MCF 10A (cell line): Measurements from ENCODE around the gene PTGFRN. TPM values are rescaled to one million over a fixed set of nuclear protein-coding genes. Genes with fewer than 3 reads are reported as not detected.

Source experiments
- BruUV-seq: library from RNA; stranded (reverse); fragments of 400-500 nt; replicated peaks from 2 replicates; lab custom pipeline; 2021; lab: Mats Ljungman, UMichigan
- CTCF ChIA-PET: fragments of 300-600 bp; sonication (Branson Sonifier 250); formaldehyde crosslinking; extraction: SDS; loops from one replicate; lab custom pipeline; 2021; ENCODE audit warnings: antibody characterized with exemption, inconsistent platforms; lab: Yijun Ruan, JAX
- POLR2A ChIA-PET: fragments of 300-600, 350-650 bp; sonication (Branson Sonifier 250); formaldehyde crosslinking; extraction: SDS; loops from one replicate; lab custom pipeline; 2020; ENCODE audit warnings: antibody characterized with exemption, inconsistent platforms; lab: Yijun Ruan, JAX
- DNase-seq: peaks from one replicate; pipeline ENCODE4 v3.0.0-alpha.2; 2018; ENCODE audit not compliant: unreplicated experiment
- H3K27ac Mint-ChIP-seq: one replicate; pipeline ENCODE4 v1.8.0; 2022; ENCODE audit warnings: mild to moderate bottlenecking, low read depth, mixed read lengths; ENCODE audit not compliant: unreplicated experiment
- H3K27me3 Mint-ChIP-seq: one replicate; pipeline ENCODE4 v1.8.0; 2022; ENCODE audit warnings: mixed read lengths; ENCODE audit not compliant: insufficient read depth, unreplicated experiment
- H3K36me3 Mint-ChIP-seq: one replicate; pipeline ENCODE4 v1.8.0; 2022; ENCODE audit warnings: mild to moderate bottlenecking, moderate library complexity, mixed read lengths; ENCODE audit not compliant: insufficient read depth, unreplicated experiment
- H3K4me1 Mint-ChIP-seq: one replicate; pipeline ENCODE4 v1.8.0; 2022; ENCODE audit warnings: mixed read lengths; ENCODE audit not compliant: insufficient read depth, unreplicated experiment
- H3K4me3 Mint-ChIP-seq: one replicate; pipeline ENCODE4 v1.8.0; 2022; ENCODE audit warnings: mild to moderate bottlenecking, moderate library complexity, mixed read lengths; ENCODE audit not compliant: unreplicated experiment
- H3K9me3 Mint-ChIP-seq: one replicate; pipeline ENCODE4 v1.8.0; 2022; ENCODE audit warnings: mixed read lengths; ENCODE audit not compliant: unreplicated experiment
- intact Hi-C: fragments of 100-400 bp; cut with micrococcal nuclease; formaldehyde crosslinking; loops from 2 replicates; pipeline ENCODE4 v1.14.1; 2022
- total RNA-seq: library from RNA; stranded (reverse); gene quantifications from 2 replicates; pipeline ENCODE4 v1.2.3, GENCODE V29; 2022
- TF ChIP-seq, protein P1 (sequence below): fragments of 200-600 bp; IDR thresholded peaks from one replicate; pipeline ENCODE4 v1.8.0; 2022; ENCODE audit warnings: antibody characterized with exemption, mild to moderate bottlenecking; ENCODE audit not compliant: unreplicated experiment

The PTGFRN gene
- total RNA-seq, 1 experiment from 2014 or later = 45.2 TPM

DNA sequence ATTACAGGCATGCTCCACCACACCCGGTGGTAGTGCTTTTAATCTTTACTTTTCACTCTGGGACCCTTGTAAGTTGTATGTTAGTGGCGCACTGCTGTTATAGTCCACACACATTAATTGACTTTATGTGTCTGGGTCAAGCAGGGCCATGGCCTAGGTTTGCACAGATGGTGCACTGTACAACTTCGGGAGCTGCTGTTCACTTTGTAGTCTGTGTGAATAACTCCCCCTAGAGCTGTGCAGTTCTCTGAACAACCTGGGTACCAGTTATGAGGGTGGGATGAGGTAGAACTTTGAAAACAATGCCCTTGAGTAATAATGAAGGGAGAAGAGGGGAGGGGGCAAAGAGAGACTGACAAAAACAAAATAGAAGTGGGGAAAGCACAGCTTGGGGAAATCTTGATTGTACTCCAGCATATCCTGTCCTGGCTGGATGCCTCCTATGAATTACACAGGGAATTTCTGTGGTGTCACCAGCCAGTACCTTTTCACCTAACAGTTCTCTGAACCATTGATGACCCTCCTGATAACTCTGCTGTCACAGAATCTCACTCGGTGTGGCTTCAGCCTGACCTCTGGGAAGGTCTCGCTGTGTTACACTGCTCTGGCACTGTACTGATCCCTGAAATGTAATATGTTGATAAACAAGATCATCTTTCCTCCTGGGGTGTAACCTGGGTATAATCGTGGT lies 2.2 kb downstream of the PTGFRN start:
- ChIA-PET POLR2A (interaction anchor here (0.6 to 4.0 kb wide), 7 partner anchors 9 to 200 kb away, joined by 3 to 38 read pairs (median 21); partner anchors contain the start of gene TTF2), CTCF (interaction anchor here (0.6 to 2.2 kb wide), 9 partner anchors 9 to 337 kb away, joined by 3 to 8 read pairs (median 3); no protein-coding TSS in a partner anchor)
- Mint-ChIP-seq H3K27ac (no peak overlapping the region), H3K4me3 (no peak overlapping the region), H3K9me3 (no peaks in the 10 kb centered on the region), H3K27me3 (no peaks in the 10 kb centered on the region), H3K36me3 (no peaks in the 10 kb centered on the region), H3K4me1 (peaks cover 26% of the 10 kb centered on the region)
- intact Hi-C loops = loop anchor here (5.0 to 10.0 kb wide), 2 partner anchors 143 to 340 kb away; partner anchors contain the start of gene CD58
- TF ChIP-seq, protein P1, sequence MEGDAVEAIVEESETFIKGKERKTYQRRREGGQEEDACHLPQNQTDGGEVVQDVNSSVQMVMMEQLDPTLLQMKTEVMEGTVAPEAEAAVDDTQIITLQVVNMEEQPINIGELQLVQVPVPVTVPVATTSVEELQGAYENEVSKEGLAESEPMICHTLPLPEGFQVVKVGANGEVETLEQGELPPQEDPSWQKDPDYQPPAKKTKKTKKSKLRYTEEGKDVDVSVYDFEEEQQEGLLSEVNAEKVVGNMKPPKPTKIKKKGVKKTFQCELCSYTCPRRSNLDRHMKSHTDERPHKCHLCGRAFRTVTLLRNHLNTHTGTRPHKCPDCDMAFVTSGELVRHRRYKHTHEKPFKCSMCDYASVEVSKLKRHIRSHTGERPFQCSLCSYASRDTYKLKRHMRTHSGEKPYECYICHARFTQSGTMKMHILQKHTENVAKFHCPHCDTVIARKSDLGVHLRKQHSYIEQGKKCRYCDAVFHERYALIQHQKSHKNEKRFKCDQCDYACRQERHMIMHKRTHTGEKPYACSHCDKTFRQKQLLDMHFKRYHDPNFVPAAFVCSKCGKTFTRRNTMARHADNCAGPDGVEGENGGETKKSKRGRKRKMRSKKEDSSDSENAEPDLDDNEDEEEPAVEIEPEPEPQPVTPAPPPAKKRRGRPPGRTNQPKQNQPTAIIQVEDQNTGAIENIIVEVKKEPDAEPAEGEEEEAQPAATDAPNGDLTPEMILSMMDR = no peak
- no TSS peak for BruUV-seq
- no peak for DNase-seq

DNA sequence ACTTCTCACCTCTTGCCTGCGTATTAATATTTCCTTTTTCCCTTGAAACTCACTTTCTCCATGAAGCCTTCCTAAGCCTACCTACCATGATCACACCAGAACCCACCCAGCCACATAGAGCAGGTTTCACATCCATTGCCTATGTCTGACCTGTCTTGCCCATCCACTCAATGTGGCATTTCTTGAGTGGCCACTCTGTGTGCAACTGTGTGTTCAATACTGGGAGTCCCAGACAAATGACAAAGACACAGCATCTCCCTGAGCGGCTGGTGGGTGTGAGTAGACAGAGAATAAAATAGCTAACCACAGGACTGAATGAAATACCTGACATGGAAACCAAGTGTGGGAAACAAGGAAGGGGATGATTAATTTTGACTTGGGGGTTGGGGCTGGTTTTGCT lies 3.1 kb downstream of the PTGFRN start:
- no peak overlapping the region for H3K4me3 Mint-ChIP-seq
- CTCF ChIA-PET = no interaction called here
- H3K9me3 Mint-ChIP-seq = no peaks in the 10 kb centered on the region
- peaks cover 21% of the 10 kb centered on the region for H3K4me1 Mint-ChIP-seq
- BruUV-seq = no TSS peak
- H3K27me3 Mint-ChIP-seq = no peaks in the 10 kb centered on the region
- intact Hi-C loops = loop anchor here (5.0 to 10.0 kb wide), 2 partner anchors 142 to 341 kb away; partner anchors contain the start of gene CD58
- no peaks in the 10 kb centered on the region for H3K36me3 Mint-ChIP-seq
- no peak overlapping the region for H3K27ac Mint-ChIP-seq
- TF ChIP-seq, protein P1 = no peak
- POLR2A ChIA-PET = interaction anchor here (0.6 to 1.2 kb wide), 2 partner anchors 22 to 78 kb away, joined by 4 to 5 read pairs; no protein-coding TSS in a partner anchor
- no peak for DNase-seq

DNA sequence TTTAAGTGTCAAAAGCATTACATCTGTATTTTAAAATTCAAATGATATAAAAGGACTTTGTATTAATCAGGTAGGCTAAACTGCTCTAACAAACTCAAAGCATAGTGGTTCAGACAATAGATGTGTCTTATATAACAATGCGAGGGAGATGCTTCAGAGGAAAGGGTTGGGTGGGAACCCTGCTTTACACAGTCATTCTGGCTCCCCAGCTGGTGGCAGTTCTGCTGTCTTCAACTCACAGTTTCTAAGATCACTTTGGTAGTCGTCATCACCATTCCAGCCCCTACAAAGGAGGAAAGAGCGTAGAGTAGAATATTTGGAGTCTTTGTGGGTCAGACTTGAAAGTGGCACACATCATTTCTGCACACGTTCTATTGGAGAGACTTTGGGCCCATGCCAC lies 4.2 kb downstream of the PTGFRN start:
- CTCF ChIA-PET = interaction anchor here (0.7 to 1.7 kb wide), 4 partner anchors 19 to 177 kb away, joined by 3 to 4 read pairs (median 4); no protein-coding TSS in a partner anchor
- Mint-ChIP-seq H3K4me3 (no peak overlapping the region), H3K36me3 (no peaks in the 10 kb centered on the region), H3K9me3 (no peaks in the 10 kb centered on the region), H3K4me1 (peaks cover 21% of the 10 kb centered on the region), H3K27me3 (no peaks in the 10 kb centered on the region), H3K27ac (no peak overlapping the region)
- POLR2A ChIA-PET = no interaction called here
- TF ChIP-seq, protein P1 = no peak
- intact Hi-C loops = loop anchor here (5.0 to 10.0 kb wide), 2 partner anchors 141 to 342 kb away; partner anchors contain the start of gene CD58
- DNase-seq = no peak
- no TSS peak for BruUV-seq

DNA sequence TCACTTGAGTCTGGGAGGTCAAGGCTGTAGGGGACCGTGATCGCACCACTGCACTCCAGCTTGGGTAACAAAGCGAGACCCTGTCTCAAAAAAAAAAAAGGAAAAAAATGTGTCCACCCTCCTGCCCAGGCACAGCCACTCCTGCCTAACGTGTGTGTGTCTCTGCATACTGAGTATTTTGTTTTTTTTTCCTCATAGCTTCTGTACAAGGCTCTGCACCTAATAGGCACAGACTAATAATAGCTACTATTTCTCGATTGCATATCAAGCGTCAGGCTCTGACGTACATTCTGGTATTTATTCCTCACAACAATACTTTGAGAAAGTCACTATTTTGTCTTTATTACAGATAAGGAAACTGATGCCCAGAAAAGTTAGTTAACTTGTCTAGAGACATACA lies 5.0 kb downstream of the PTGFRN start:
- Mint-ChIP-seq H3K36me3 (no peaks in the 10 kb centered on the region), H3K4me3 (peak overlapping the region; percentile 51), H3K27me3 (no peaks in the 10 kb centered on the region), H3K4me1 (peaks cover 16% of the 10 kb centered on the region), H3K27ac (no peak overlapping the region), H3K9me3 (no peaks in the 10 kb centered on the region)
- intact Hi-C loops = loop anchor here (5.0 to 10.0 kb wide), 2 partner anchors 140 to 342 kb away; partner anchors contain the start of gene CD58
- POLR2A ChIA-PET = interaction anchor here (0.6 to 2.3 kb wide), 9 partner anchors 13 to 192 kb away, joined by 3 to 15 read pairs (median 4); partner anchors contain the start of gene TTF2
- BruUV-seq = no TSS peak
- CTCF ChIA-PET = interaction anchor here (0.6 to 1.7 kb wide), 11 partner anchors 18 to 741 kb away, joined by 3 to 5 read pairs (median 3); no protein-coding TSS in a partner anchor
- DNase-seq = no peak
- TF ChIP-seq, protein P1 = no peak
